Body of pancreas (tissue), 4 donors: ENCODE results near the gene CREB3.

Experiments used
- CTCF ChIP-seq, 7 experiments: fragments of 450-650 bp in 4 of 7; fragments of 200-600 bp in 3 of 7; sonication (generic) in 3 of 7; IDR thresholded peaks; one replicate each; pipeline ENCODE4 v1.5.1; 2016 to 2019; ENCODE audit warnings: antibody characterized with exemption in 7 of 7
- POLR2A ChIP-seq, 3 donors: fragments of 450-650 bp; IDR thresholded peaks; one replicate each; pipeline ENCODE4 v1.6.1; 2016; ENCODE audit warnings: antibody characterized with exemption in 3 of 3, mild to moderate bottlenecking in 2 of 3

- TF ChIP-seq POLR2A (IDR thresholded peaks at IDR 0.05) (no peak), CTCF (IDR thresholded peaks at IDR 0.05) (no peak)
Measured at GRCh38 chr9:35684921-35685320, 47.5 kb upstream of the CREB3 start.
